K562 (cell line): ENCODE results near the gene OTULIN. TPM values are rescaled to one million over a fixed set of nuclear protein-coding genes. Genes with fewer than 3 reads are reported as not detected.

Source experiments
- ASH1L ChIP-seq: fragments of 450-650 bp; IDR thresholded peaks from 2 replicates; pipeline ENCODE4 v1.6.1; 2018; ENCODE audit warnings: borderline replicate concordance, mild to moderate bottlenecking, low read depth; ENCODE audit not compliant: partially characterized antibody
- ATF1 ChIP-seq, 2 experiments: fragments of 450-650 bp in 1 of 2; IDR thresholded peaks; 2 replicates each; pipeline ENCODE4 v1.6.1; 2016; ENCODE audit warnings: missing compliant biosample characterization in 1 of 2, missing genetic modification characterization in 1 of 2
- CBX3 ChIP-seq, 2 experiments: IDR thresholded peaks; 1 replicate in 1 of 2; 2 replicates in 1 of 2; pipeline ENCODE4 v1.6.1; 2012; ENCODE audit warnings: inconsistent platforms in 2 of 2, low read length in 2 of 2, borderline replicate concordance in 1 of 2, control low read depth in 1 of 2
- CCAR2 ChIP-seq: fragments of 200-400 bp; formaldehyde crosslinking; IDR thresholded peaks from 2 replicates; pipeline ENCODE4 v1.6.1; 2017; ENCODE audit warnings: mild to moderate bottlenecking, low read depth, low read length
- CTBP1 ChIP-seq: fragments of 450-650 bp; IDR thresholded peaks from 2 replicates; pipeline ENCODE4 v1.6.1; 2016; ENCODE audit warnings: borderline replicate concordance
- ELF2 ChIP-seq: fragments of 250-450 bp; sonication (Bioruptor Pico); IDR thresholded peaks from 2 replicates; pipeline ENCODE4 v1.5.0; 2021; ENCODE audit warnings: mild to moderate bottlenecking
- FOS ChIP-seq: IDR thresholded peaks from 3 replicates; pipeline ENCODE4 v1.6.1; 2011; ENCODE audit not compliant: insufficient read length; ENCODE audit errors: extremely low read depth
- GATAD2B ChIP-seq: fragments of 450-650 bp; IDR thresholded peaks from 2 replicates; pipeline ENCODE4 v1.6.1; 2017; ENCODE audit warnings: mild to moderate bottlenecking, borderline replicate concordance
- GTF2F1 ChIP-seq: IDR thresholded peaks from 2 replicates; pipeline ENCODE4 v1.6.1; 2011; ENCODE audit warnings: low read depth, low read length, improper control_type of control experiment
- HNRNPH1 ChIP-seq: fragments of 200-400 bp; formaldehyde crosslinking; optimal IDR thresholded peaks from 2 replicates; pipeline ENCODE3; 2017; ENCODE audit warnings: low read depth, mild to moderate bottlenecking, low read length, moderate library complexity
- LARP7 ChIP-seq: fragments of 450-650 bp; IDR thresholded peaks from 2 replicates; pipeline ENCODE4 v1.6.1; 2016
- NCOR1 ChIP-seq: fragments of 450-650 bp; IDR thresholded peaks from 2 replicates; pipeline ENCODE4 v1.6.1; 2016; ENCODE audit warnings: mild to moderate bottlenecking, moderate library complexity
- PHF8 ChIP-seq: fragments of 200-600 bp; sonication (generic); IDR thresholded peaks from 2 replicates; pipeline ENCODE4 v1.6.1; 2012; ENCODE audit warnings: mixed run types, mild to moderate bottlenecking, inconsistent platforms, low read length, moderate library complexity, borderline replicate concordance
- STAT5A ChIP-seq: IDR thresholded peaks from 2 replicates; pipeline ENCODE4 v1.6.1; 2012; ENCODE audit warnings: low read length, inconsistent platforms, borderline replicate concordance
- TAF7 ChIP-seq: fragments of 450-650 bp; IDR thresholded peaks from 2 replicates; pipeline ENCODE4 v1.6.1; 2016; ENCODE audit warnings: missing genetic modification characterization, missing compliant biosample characterization
- TRIM28 ChIP-seq: fragments of 450-650 bp; IDR thresholded peaks from 2 replicates; pipeline ENCODE4 v1.6.1; 2017
- ZNF184 ChIP-seq: sonication (generic); formaldehyde crosslinking; IDR thresholded peaks from 2 replicates; pipeline ENCODE4 v1.5.0; 2020; ENCODE audit warnings: missing genetic modification reagents
- ZNF263 ChIP-seq: sonication (generic); formaldehyde crosslinking; IDR thresholded peaks from 2 replicates; pipeline ENCODE4 v1.8.0; 2022; ENCODE audit warnings: mild to moderate bottlenecking, missing genetic modification reagents, borderline replicate concordance
- ZNF717 ChIP-seq: fragments of 250-450 bp; sonication (Bioruptor Pico); IDR thresholded peaks from 2 replicates; pipeline ENCODE4 v1.5.0; 2021
- polyA plus RNA-seq, 8 experiments: library from polyadenylated mRNA; depleted of rRNA in 4 of 8; stranded (reverse) in 5 of 8; unstranded in 3 of 8; fragments of >200 nt; fragmentation: Nextera tagmentation in 2 of 8; fragmentation: Illumina TruSeq in 1 of 8; extraction: Ambion mirVana in 2 of 8; extraction: Trizol in 1 of 8; gene quantifications; 2 replicates each; pipeline versions ENCODE4 v1.2.1 to v1.2.3, GENCODE V29; 2011 to 2014; ENCODE audit warnings: inconsistent platforms in 1 of 8, missing spikeins in 1 of 8
- total RNA-seq, 7 experiments: library from RNA; depleted of rRNA in 6 of 7; stranded (reverse); fragments of >200 nt in 6 of 7; fragmentation: Illumina TruSeq in 2 of 7; extraction: Trizol in 2 of 7; gene quantifications; 2 replicates each; pipeline versions ENCODE4 v1.2.1 to v1.2.3, GENCODE V29; 2011 to 2021; ENCODE audit warnings: low replicate concordance in 1 of 7
- TF ChIP-seq, protein P1 (sequence below): sonication (generic); formaldehyde crosslinking; IDR thresholded peaks from 2 replicates; pipeline ENCODE4 v1.8.0; 2022; ENCODE audit warnings: mild to moderate bottlenecking, missing genetic modification reagents
- TF ChIP-seq, protein P2 (sequence below): sonication (generic); formaldehyde crosslinking; IDR thresholded peaks from 2 replicates; pipeline ENCODE4 v1.9.0; 2022; ENCODE audit warnings: mild to moderate bottlenecking, missing genetic modification reagents
- TF ChIP-seq, protein P3 (sequence below): sonication (generic); formaldehyde crosslinking; IDR thresholded peaks from 2 replicates; pipeline ENCODE4 v1.8.0; 2022; ENCODE audit warnings: missing genetic modification reagents, mild to moderate bottlenecking, moderate library complexity, borderline replicate concordance

The OTULIN gene
- total and polyA plus RNA-seq, 9 of the 15 experiments (the other 6 are each of a cell fraction or from before 2014, with no cell fraction given) = 3.3 to 33.6 (median 20.1) TPM

DNA sequence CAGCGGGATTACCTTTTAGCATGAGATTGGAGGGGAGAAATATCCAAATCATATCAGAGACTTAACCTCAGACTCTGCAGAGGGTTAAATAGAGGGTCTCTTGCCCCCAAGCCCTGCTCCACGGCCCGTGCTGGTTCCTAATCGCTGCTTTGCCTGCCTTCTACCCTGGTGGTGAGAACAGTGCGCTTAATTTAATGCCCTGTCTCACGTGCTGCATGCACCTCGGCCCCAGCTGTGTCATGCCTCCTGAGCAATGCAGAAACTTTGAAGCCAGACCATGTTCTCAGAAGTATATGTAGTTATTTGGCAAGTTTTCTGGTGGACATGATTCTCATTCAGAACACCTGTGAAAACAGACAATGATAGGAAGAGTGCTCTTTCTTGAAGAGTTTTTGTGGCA is 1.4 kb downstream of the OTULIN start (continued):
- TF ChIP-seq HNRNPH1 (no peak), STAT5A (no peak), ZNF184 (CRISPR knock-in tag) (no peak), LARP7 (no peak), ZNF717 (CRISPR knock-in tag) (no peak), FOS (no peak), TAF7 (no peak), NCOR1 (no peak), GATAD2B (no peak), CCAR2 (no peak), ATF1 (CRISPR knock-in tag; IDR thresholded peaks at IDR 0.05) (no peak), ATF1 (tag; IDR thresholded peaks at IDR 0.05) (no peak), ASH1L (no peak), ZNF263 (CRISPR knock-in tag) (no peak), CTBP1 (no peak), CBX3 (IDR thresholded peaks at IDR 0.05; ENCODE audit: borderline replicate concordance in 1 of 2, low read length in 2 of 2) (peak in 1 of 2 experiments; percentile 39; a peak in 1 of 3 replicates), PHF8 (no peak), GTF2F1 (no peak), ELF2 (CRISPR knock-in tag) (no peak), TRIM28 (no peak)
- TF ChIP-seq, protein P1, sequence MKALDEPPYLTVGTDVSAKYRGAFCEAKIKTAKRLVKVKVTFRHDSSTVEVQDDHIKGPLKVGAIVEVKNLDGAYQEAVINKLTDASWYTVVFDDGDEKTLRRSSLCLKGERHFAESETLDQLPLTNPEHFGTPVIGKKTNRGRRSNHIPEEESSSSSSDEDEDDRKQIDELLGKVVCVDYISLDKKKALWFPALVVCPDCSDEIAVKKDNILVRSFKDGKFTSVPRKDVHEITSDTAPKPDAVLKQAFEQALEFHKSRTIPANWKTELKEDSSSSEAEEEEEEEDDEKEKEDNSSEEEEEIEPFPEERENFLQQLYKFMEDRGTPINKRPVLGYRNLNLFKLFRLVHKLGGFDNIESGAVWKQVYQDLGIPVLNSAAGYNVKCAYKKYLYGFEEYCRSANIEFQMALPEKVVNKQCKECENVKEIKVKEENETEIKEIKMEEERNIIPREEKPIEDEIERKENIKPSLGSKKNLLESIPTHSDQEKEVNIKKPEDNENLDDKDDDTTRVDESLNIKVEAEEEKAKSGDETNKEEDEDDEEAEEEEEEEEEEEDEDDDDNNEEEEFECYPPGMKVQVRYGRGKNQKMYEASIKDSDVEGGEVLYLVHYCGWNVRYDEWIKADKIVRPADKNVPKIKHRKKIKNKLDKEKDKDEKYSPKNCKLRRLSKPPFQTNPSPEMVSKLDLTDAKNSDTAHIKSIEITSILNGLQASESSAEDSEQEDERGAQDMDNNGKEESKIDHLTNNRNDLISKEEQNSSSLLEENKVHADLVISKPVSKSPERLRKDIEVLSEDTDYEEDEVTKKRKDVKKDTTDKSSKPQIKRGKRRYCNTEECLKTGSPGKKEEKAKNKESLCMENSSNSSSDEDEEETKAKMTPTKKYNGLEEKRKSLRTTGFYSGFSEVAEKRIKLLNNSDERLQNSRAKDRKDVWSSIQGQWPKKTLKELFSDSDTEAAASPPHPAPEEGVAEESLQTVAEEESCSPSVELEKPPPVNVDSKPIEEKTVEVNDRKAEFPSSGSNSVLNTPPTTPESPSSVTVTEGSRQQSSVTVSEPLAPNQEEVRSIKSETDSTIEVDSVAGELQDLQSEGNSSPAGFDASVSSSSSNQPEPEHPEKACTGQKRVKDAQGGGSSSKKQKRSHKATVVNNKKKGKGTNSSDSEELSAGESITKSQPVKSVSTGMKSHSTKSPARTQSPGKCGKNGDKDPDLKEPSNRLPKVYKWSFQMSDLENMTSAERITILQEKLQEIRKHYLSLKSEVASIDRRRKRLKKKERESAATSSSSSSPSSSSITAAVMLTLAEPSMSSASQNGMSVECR (CRISPR knock-in tag) = no peak
- TF ChIP-seq, protein P2, sequence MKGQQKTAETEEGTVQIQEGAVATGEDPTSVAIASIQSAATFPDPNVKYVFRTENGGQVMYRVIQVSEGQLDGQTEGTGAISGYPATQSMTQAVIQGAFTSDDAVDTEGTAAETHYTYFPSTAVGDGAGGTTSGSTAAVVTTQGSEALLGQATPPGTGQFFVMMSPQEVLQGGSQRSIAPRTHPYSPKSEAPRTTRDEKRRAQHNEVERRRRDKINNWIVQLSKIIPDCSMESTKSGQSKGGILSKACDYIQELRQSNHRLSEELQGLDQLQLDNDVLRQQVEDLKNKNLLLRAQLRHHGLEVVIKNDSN (CRISPR knock-in tag) = peak; percentile 82
- TF ChIP-seq, protein P3, sequence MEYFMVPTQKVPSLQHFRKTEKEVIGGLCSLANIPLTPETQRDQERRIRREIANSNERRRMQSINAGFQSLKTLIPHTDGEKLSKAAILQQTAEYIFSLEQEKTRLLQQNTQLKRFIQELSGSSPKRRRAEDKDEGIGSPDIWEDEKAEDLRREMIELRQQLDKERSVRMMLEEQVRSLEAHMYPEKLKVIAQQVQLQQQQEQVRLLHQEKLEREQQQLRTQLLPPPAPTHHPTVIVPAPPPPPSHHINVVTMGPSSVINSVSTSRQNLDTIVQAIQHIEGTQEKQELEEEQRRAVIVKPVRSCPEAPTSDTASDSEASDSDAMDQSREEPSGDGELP (CRISPR knock-in tag) = peak; percentile 81
